Measurements from ENCODE around the gene PKP1. TPM values are rescaled to one million over a fixed set of nuclear protein-coding genes. Genes with fewer than 3 reads are reported as not detected.

PKP1 gene
- polyA plus RNA-seq, 1 donor (not counting 4 experiments of a cell fraction or from before 2014, with no cell fraction given), result 169 TPM

GRCh38 chr1:201296352-201296751 lies 13.0 kb downstream of the PKP1 start:
- TF ChIP-seq CTCF (optimal IDR thresholded peaks at IDR 0.05 in 1 of 3, IDR thresholded peaks at IDR 0.05 in 1 of 3, conservative IDR thresholded peaks at IDR 0.05 in 1 of 3; ENCODE audit: extremely low read depth in 1 of 3, insufficient read depth in 2 of 3, low read length in 3 of 3) (no peak), EZH2 (IDR thresholded peaks at IDR 0.05; ENCODE audit: low read length) (no peak)
- Histone ChIP-seq H3K4me1 (ENCODE audit: control insufficient read depth, extremely low read depth, insufficient read depth, low read length) (peaks cover 99% of the 10 kb centered on the region), H3K9me3 (ENCODE audit: control insufficient read depth, low read depth, low read length) (no peaks in the 10 kb centered on the region), H3K9me1 (ENCODE audit: control insufficient read depth, extremely low read depth, insufficient read depth, low read length) (peaks cover 10% of the 10 kb centered on the region), H3K36me3 (ENCODE audit: control insufficient read depth in 2 of 2, extremely low read depth in 1 of 2, insufficient read depth in 2 of 2, low read length in 2 of 2) (peaks cover 41 to 59% of the 10 kb centered on the region in 2 experiments), H3K27me3 (ENCODE audit: control insufficient read depth, extremely low read depth, insufficient read depth, low read length) (no peaks in the 10 kb centered on the region), H3K79me2 (ENCODE audit: control insufficient read depth, insufficient read depth, low read length) (peaks cover 63% of the 10 kb centered on the region), H3K4me3 (ENCODE audit: control insufficient read depth in 2 of 3, extremely low read depth in 1 of 3, insufficient read depth in 2 of 3, low read depth in 1 of 3, low read length in 3 of 3) (peak overlapping the region in 1 of 3 experiments; percentile 30), H3K4me2 (ENCODE audit: control insufficient read depth, extremely low read depth, insufficient read depth, low read depth, low read length) (peak overlapping the region; percentile 64), H2AFZ (ENCODE audit: control insufficient read depth, low read length) (no peak overlapping the region), H4K20me1 (ENCODE audit: control insufficient read depth, extremely low read depth, insufficient read depth, low read length) (no peaks in the 10 kb centered on the region), H3K27ac (ENCODE audit: control insufficient read depth, insufficient read depth, low read length) (peak overlapping the region; percentile 88), H3K9ac (ENCODE audit: control insufficient read depth, extremely low read depth, insufficient read depth, low read length) (peak overlapping the region; percentile 36)
- FAIRE-seq, result no peak
- no peak for DNase-seq (ENCODE audit: low read depth, low spot score)
- dilution Hi-C loops (cut with MboI; ENCODE audit: extremely low pct_ligation_motif_present, low sequenced_read_pairs), result no loop called here

GRCh38 chr1:201298396-201299381 lies 15.4 kb downstream of the PKP1 start:
- H3K27me3 ChIP-seq (ENCODE audit: control insufficient read depth, extremely low read depth, insufficient read depth, low read length), result no peaks in the 10 kb centered on the region
- H3K4me1 ChIP-seq (ENCODE audit: control insufficient read depth, extremely low read depth, insufficient read depth, low read length), result peaks cover 97% of the 10 kb centered on the region
- H3K9ac ChIP-seq (ENCODE audit: control insufficient read depth, extremely low read depth, insufficient read depth, low read length), result peak overlapping the region; percentile 49
- dilution Hi-C loops (cut with MboI; ENCODE audit: extremely low pct_ligation_motif_present, low sequenced_read_pairs), result no loop called here
- peak; percentile 69 for FAIRE-seq
- no peak overlapping the region for H2AFZ ChIP-seq (ENCODE audit: control insufficient read depth, low read length)
- no peaks in the 10 kb centered on the region for H3K9me1 ChIP-seq (ENCODE audit: control insufficient read depth, extremely low read depth, insufficient read depth, low read length)
- H3K4me2 ChIP-seq (ENCODE audit: control insufficient read depth, extremely low read depth, insufficient read depth, low read depth, low read length), result peak overlapping the region; percentile 52
- H3K27ac ChIP-seq (ENCODE audit: control insufficient read depth, insufficient read depth, low read length), result peak overlapping the region; percentile 91
- H3K36me3 ChIP-seq (ENCODE audit: control insufficient read depth in 2 of 2, extremely low read depth in 1 of 2, insufficient read depth in 2 of 2, low read length in 2 of 2), result peaks cover 29 to 45% of the 10 kb centered on the region in 2 experiments
- H3K9me3 ChIP-seq (ENCODE audit: control insufficient read depth, low read depth, low read length), result no peaks in the 10 kb centered on the region
- H4K20me1 ChIP-seq (ENCODE audit: control insufficient read depth, extremely low read depth, insufficient read depth, low read length), result no peaks in the 10 kb centered on the region
- TF ChIP-seq EZH2 (IDR thresholded peaks at IDR 0.05; ENCODE audit: low read length), result no peak
- TF ChIP-seq CTCF (optimal IDR thresholded peaks at IDR 0.05 in 1 of 3, IDR thresholded peaks at IDR 0.05 in 1 of 3, conservative IDR thresholded peaks at IDR 0.05 in 1 of 3; ENCODE audit: extremely low read depth in 1 of 3, insufficient read depth in 2 of 3, low read length in 3 of 3), result no peak
- H3K4me3 ChIP-seq (ENCODE audit: control insufficient read depth in 2 of 3, extremely low read depth in 1 of 3, insufficient read depth in 2 of 3, low read depth in 1 of 3, low read length in 3 of 3), result no peak overlapping the region
- H3K79me2 ChIP-seq (ENCODE audit: control insufficient read depth, insufficient read depth, low read length), result peaks cover 52% of the 10 kb centered on the region
- no peak for DNase-seq (ENCODE audit: low read depth, low spot score)
